Heart left ventricle (tissue), 13 donors: ENCODE measurements around the gene RCVRN.

Source experiments
- POLR2A ChIP-seq, 2 donors: fragments of 450-650 bp; IDR thresholded peaks; one replicate each; pipeline ENCODE4 v1.6.1; 2017; ENCODE audit warnings: antibody characterized with exemption in 2 of 2, mild to moderate bottlenecking in 2 of 2, moderate library complexity in 2 of 2
- TF ChIP-seq, protein P1 (sequence below), 12 donors: fragments of 200-600 bp; sonication (generic) in 4 of 12; IDR thresholded peaks; one replicate each; pipeline versions ENCODE4 v1.5.0 to v1.8.0; 2018 to 2022; ENCODE audit warnings: antibody characterized with exemption in 12 of 12, mild to moderate bottlenecking in 5 of 12
- donor health status: ischemic (EF 13 %, LVEDD 7.1; RV severe dilation, severe dysfunction).
- donor health status: DM: no; HTN: yes; CAD: no.
- donor health status: DM: no; HTN: no; CAD: no.
- donor health status: ischemic (EF 25% LVEDD 6.9; RV normal size, moderate dysfunction).
- donor health status: ischemic (EF 25% LVEDD 5.7; RV mildly dilated, moderate dysfunction).
- donor health status: ischemic (EF 35%, LVEDD 5.7; RV mildly dilated, moderate dysfunction).
- donor health status: nonischemic (EF 11% LVEDD 7.7; RV severe dilation, severe dysfunction).
- donor health status: DM: yes; HTN: yes; CAD: no.
- donor health status: PGD.
- donor health status: ischemic (EF 29% LVEDD 5.4; RV normal size, mild dysfunction).
- donor health status: nonischemic (EF 23%, LVEDD 6.1; RV moderate dilation, normal function).

DNA sequence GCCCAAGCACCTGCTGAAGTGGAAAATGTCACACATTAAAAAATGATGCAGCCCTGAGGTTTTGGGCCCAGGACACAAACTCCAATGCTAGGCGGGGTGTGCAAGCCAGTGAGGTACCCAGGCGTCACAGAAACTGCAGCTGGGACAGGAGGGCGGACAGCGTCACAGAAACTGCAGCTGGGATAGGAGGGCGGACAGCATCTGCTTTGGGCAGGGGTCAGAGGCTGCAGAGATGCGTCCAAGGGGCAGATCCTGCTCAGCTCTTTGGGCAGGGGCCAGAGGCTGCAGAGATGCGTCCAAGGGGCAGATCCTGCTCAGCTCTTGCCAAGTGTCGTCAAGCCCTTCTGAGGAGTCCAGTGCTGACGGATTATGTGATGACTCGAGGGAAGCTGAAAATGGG, 43.9 kb upstream of the RCVRN start:
- TF ChIP-seq POLR2A (IDR thresholded peaks at IDR 0.05) = no peak
- TF ChIP-seq, protein P1, sequence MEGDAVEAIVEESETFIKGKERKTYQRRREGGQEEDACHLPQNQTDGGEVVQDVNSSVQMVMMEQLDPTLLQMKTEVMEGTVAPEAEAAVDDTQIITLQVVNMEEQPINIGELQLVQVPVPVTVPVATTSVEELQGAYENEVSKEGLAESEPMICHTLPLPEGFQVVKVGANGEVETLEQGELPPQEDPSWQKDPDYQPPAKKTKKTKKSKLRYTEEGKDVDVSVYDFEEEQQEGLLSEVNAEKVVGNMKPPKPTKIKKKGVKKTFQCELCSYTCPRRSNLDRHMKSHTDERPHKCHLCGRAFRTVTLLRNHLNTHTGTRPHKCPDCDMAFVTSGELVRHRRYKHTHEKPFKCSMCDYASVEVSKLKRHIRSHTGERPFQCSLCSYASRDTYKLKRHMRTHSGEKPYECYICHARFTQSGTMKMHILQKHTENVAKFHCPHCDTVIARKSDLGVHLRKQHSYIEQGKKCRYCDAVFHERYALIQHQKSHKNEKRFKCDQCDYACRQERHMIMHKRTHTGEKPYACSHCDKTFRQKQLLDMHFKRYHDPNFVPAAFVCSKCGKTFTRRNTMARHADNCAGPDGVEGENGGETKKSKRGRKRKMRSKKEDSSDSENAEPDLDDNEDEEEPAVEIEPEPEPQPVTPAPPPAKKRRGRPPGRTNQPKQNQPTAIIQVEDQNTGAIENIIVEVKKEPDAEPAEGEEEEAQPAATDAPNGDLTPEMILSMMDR (IDR thresholded peaks at IDR 0.05) = no peak
